GOT3 (cell line): Measurements from ENCODE around the gene PPM1E.

ENCODE experiments used
- DNase-seq: peaks from one replicate; lab custom pipeline; 2025; ENCODE audit warnings: mixed read lengths; lab: John Stamatoyannopoulos, UW

Gene PPM1E

GRCh38 chr17:58996968-58997367 is 241.3 kb downstream of the PPM1E start:
- DNase-seq = no peak

GRCh38 chr17:58997756-58998553 is 242.3 kb downstream of the PPM1E start:
- no peak for DNase-seq

GRCh38 chr17:58998871-58999270 is 243.2 kb downstream of the PPM1E start:
- no peak for DNase-seq

GRCh38 chr17:58999500-58999899 is 243.8 kb downstream of the PPM1E start:
- DNase-seq = no peak

- DNase-seq = no peak
Observed at GRCh38 chr17:59000022-59000421, 244.4 kb downstream of the PPM1E start.

- no peak for DNase-seq
Observed at GRCh38 chr17:59001158-59001814, 245.6 kb downstream of the PPM1E start.

- no peak for DNase-seq
Observed at GRCh38 chr17:59002126-59002525, 246.5 kb downstream of the PPM1E start.

GRCh38 chr17:59002848-59003247 is 247.2 kb downstream of the PPM1E start:
- DNase-seq = no peak

GRCh38 chr17:59003860-59004259 is 248.2 kb downstream of the PPM1E start:
- no peak for DNase-seq

GRCh38 chr17:59004338-59005111 is 248.9 kb downstream of the PPM1E start:
- DNase-seq = no peak

- DNase-seq = no peak
Observed at GRCh38 chr17:59007995-59008394, 252.3 kb downstream of the PPM1E start.

- DNase-seq = no peak
Observed at GRCh38 chr17:59008737-59009136, 253.1 kb downstream of the PPM1E start.

- no peak for DNase-seq
Observed at GRCh38 chr17:59010026-59010425, 254.4 kb downstream of the PPM1E start.

GRCh38 chr17:59011975-59012374 is 256.3 kb downstream of the PPM1E start:
- DNase-seq = no peak

GRCh38 chr17:59018019-59018418 is 262.4 kb downstream of the PPM1E start:
- DNase-seq = no peak

GRCh38 chr17:59024916-59025315 is 269.3 kb downstream of the PPM1E start:
- no peak for DNase-seq

- no peak for DNase-seq
Observed at GRCh38 chr17:59026176-59026939, 270.7 kb downstream of the PPM1E start.

GRCh38 chr17:59027750-59028149 is 272.1 kb downstream of the PPM1E start:
- no peak for DNase-seq

- no peak for DNase-seq
Observed at GRCh38 chr17:59028328-59028727, 272.7 kb downstream of the PPM1E start.

GRCh38 chr17:59030811-59031210 is 275.2 kb downstream of the PPM1E start:
- DNase-seq = no peak
